K562 (cell line): ENCODE results near the gene RARA. TPM values are rescaled to one million over a fixed set of nuclear protein-coding genes. Genes with fewer than 3 reads are reported as not detected.

Experiments
- CBX5 ChIP-seq: IDR thresholded peaks from 2 replicates; pipeline ENCODE4 v1.6.1; 2014; ENCODE audit warnings: low read depth, borderline replicate concordance
- DIDO1 ChIP-seq: fragments of 450-650 bp; IDR thresholded peaks from 2 replicates; pipeline ENCODE4 v1.6.1; 2016; ENCODE audit warnings: low read depth, missing biosample characterization, missing genetic modification characterization
- FOXK2 ChIP-seq, 2 experiments: fragments of 450-650 bp; IDR thresholded peaks in 1 of 2; conservative IDR thresholded peaks in 1 of 2; 2 replicates each; pipeline ENCODE4 v1.6.1; 2016; ENCODE audit warnings: low read depth in 2 of 2, mild to moderate bottlenecking in 1 of 2
- HCFC1 ChIP-seq: IDR thresholded peaks from 2 replicates; pipeline ENCODE4 v1.6.1; 2012; ENCODE audit warnings: low read depth, low read length, improper control_type of control experiment
- RAD51 ChIP-seq: fragments of 450-650 bp; IDR thresholded peaks from 2 replicates; pipeline ENCODE4 v1.7.1; 2016; ENCODE audit warnings: low read depth, mild to moderate bottlenecking, borderline replicate concordance
- RFX1 ChIP-seq: fragments of 450-650 bp; IDR thresholded peaks from 2 replicates; pipeline ENCODE4 v1.6.1; 2016; ENCODE audit warnings: mild to moderate bottlenecking, moderate library complexity
- RHOXF2B ChIP-seq: fragments of 250-450 bp; sonication (Bioruptor Pico); conservative IDR thresholded peaks from 2 replicates; pipeline ENCODE4 v1.5.1; 2021
- SAFB2 ChIP-seq: fragments of 200-400 bp; formaldehyde crosslinking; IDR thresholded peaks from 2 replicates; pipeline ENCODE4 v1.6.1; 2018; ENCODE audit warnings: borderline replicate concordance, low read length, low read depth, moderate library complexity; ENCODE audit not compliant: severe bottlenecking
- SIN3A ChIP-seq, 2 experiments: fragments of 150-350 bp in 1 of 2; IDR thresholded peaks; 2 replicates each; pipeline ENCODE4 v1.6.1; 2011 to 2016; ENCODE audit warnings: borderline replicate concordance in 2 of 2, low read depth in 2 of 2, low read length in 2 of 2, mild to moderate bottlenecking in 2 of 2, moderate library complexity in 2 of 2; ENCODE audit not compliant: control insufficient read depth in 1 of 2
- SIRT6 ChIP-seq: IDR thresholded peaks from one replicate; pipeline ENCODE4 v1.6.1; 2012; ENCODE audit warnings: low read depth, mild to moderate bottlenecking, control low read depth, inconsistent platforms, low read length, moderate library complexity
- STAT5B ChIP-seq: fragments of 250-450 bp; sonication (Bioruptor Pico); IDR thresholded peaks from 2 replicates; pipeline ENCODE4 v1.8.0; 2021; ENCODE audit warnings: mild to moderate bottlenecking, inconsistent platforms
- U2AF1 ChIP-seq: fragments of 200-400 bp; formaldehyde crosslinking; optimal IDR thresholded peaks from 2 replicates; pipeline ENCODE3; 2017; ENCODE audit warnings: mild to moderate bottlenecking, low read depth, low read length, moderate library complexity
- ZNF197 ChIP-seq: fragments of 200-800 bp; sonication (Bioruptor generic); IDR thresholded peaks from 2 replicates; pipeline ENCODE4 v1.6.1; 2016; ENCODE audit warnings: low read depth, missing genetic modification characterization, missing compliant biosample characterization
- ZNF408 ChIP-seq: fragments of 250-450 bp; sonication (Bioruptor Pico); IDR thresholded peaks from 2 replicates; pipeline ENCODE4 v1.4.0; 2020; ENCODE audit warnings: low read depth, mild to moderate bottlenecking, moderate library complexity
- ZNF77 ChIP-seq: fragments of 250-450 bp; sonication (Bioruptor Pico); IDR thresholded peaks from 2 replicates; pipeline ENCODE4 v1.5.0; 2020
- polyA plus RNA-seq, 8 experiments: library from polyadenylated mRNA; depleted of rRNA in 4 of 8; stranded (reverse) in 5 of 8; unstranded in 3 of 8; fragments of >200 nt; fragmentation: Nextera tagmentation in 2 of 8; fragmentation: Illumina TruSeq in 1 of 8; extraction: Ambion mirVana in 2 of 8; extraction: Trizol in 1 of 8; gene quantifications; 2 replicates each; pipeline versions ENCODE4 v1.2.1 to v1.2.3, GENCODE V29; 2011 to 2014; ENCODE audit warnings: inconsistent platforms in 1 of 8, missing spikeins in 1 of 8
- total RNA-seq, 7 experiments: library from RNA; depleted of rRNA in 6 of 7; stranded (reverse); fragments of >200 nt in 6 of 7; fragmentation: Illumina TruSeq in 2 of 7; extraction: Trizol in 2 of 7; gene quantifications; 2 replicates each; pipeline versions ENCODE4 v1.2.1 to v1.2.3, GENCODE V29; 2011 to 2021; ENCODE audit warnings: low replicate concordance in 1 of 7
- TF ChIP-seq, protein P1 (sequence below): fragments of 250-450 bp; sonication (Bioruptor Pico); IDR thresholded peaks from 2 replicates; pipeline ENCODE4 v1.4.0; 2020; ENCODE audit warnings: mild to moderate bottlenecking, moderate library complexity
- TF ChIP-seq, protein P2 (sequence below): IDR thresholded peaks from 2 replicates; pipeline ENCODE4 v1.6.1; 2011; ENCODE audit not compliant: insufficient read length; ENCODE audit errors: extremely low read depth
- TF ChIP-seq, protein P3 (sequence below): fragments of 250-450 bp; sonication (Bioruptor Pico); IDR thresholded peaks from 2 replicates; pipeline ENCODE4 v1.9.0; 2021; ENCODE audit warnings: mild to moderate bottlenecking
- TF ChIP-seq, protein P4 (sequence below), 2 experiments: fragments of 150-350 bp in 1 of 2; IDR thresholded peaks; 2 replicates each; pipeline ENCODE4 v1.6.1; 2012 to 2016; ENCODE audit warnings: low read depth in 2 of 2, low read length in 2 of 2, mild to moderate bottlenecking in 1 of 2, moderate library complexity in 1 of 2

The RARA gene
- total and polyA plus RNA-seq, 9 of the 15 experiments (the other 6 are each of a cell fraction or from before 2014, with no cell fraction given), result 0.10 to 28.0 (median 7.9) TPM

DNA sequence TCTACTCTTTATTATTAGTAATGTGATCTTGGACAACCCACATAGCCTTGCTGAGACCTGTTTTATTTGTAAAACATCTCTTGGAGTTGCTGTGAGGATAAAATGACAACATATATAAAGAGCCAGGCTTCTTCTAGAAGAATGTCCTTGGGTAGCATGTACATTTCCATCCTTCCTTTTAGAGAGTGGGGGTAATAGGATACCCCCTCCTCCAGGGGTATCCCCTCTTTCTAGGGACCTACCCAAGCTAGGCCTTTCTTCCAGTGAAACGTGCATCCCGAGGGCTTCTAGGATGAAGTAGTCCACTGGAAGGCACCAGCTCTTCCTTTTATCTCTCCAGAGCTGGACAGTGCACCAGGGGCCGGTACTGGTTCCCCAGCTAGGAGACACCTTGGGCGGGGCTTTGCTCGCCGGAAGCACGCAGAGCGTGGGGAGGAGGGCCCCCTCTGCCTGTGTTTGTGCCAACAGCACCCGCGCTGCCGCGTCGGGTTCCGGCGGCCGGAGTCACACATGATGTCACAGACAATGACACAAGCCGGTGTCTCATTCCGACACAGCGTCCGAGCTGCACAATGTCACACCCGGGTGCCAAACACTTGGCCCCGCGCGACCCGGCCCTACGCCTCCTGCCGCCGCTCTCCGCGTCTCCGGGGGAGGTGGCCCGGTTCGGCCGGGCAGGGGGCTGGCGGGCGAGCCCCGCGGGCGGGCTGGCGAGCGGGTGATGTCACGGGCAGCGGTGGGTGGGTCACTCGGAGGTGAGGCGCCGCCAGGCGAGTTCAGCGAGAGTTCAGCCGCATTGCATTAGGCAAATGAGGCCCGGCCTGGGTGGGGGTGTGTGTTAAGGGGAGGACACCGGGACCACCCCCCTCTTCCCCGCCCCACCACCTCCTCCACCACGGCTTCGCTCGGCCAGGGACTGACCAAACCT, 32.2 kb downstream of the RARA start (continued):
- TF ChIP-seq, protein P1, sequence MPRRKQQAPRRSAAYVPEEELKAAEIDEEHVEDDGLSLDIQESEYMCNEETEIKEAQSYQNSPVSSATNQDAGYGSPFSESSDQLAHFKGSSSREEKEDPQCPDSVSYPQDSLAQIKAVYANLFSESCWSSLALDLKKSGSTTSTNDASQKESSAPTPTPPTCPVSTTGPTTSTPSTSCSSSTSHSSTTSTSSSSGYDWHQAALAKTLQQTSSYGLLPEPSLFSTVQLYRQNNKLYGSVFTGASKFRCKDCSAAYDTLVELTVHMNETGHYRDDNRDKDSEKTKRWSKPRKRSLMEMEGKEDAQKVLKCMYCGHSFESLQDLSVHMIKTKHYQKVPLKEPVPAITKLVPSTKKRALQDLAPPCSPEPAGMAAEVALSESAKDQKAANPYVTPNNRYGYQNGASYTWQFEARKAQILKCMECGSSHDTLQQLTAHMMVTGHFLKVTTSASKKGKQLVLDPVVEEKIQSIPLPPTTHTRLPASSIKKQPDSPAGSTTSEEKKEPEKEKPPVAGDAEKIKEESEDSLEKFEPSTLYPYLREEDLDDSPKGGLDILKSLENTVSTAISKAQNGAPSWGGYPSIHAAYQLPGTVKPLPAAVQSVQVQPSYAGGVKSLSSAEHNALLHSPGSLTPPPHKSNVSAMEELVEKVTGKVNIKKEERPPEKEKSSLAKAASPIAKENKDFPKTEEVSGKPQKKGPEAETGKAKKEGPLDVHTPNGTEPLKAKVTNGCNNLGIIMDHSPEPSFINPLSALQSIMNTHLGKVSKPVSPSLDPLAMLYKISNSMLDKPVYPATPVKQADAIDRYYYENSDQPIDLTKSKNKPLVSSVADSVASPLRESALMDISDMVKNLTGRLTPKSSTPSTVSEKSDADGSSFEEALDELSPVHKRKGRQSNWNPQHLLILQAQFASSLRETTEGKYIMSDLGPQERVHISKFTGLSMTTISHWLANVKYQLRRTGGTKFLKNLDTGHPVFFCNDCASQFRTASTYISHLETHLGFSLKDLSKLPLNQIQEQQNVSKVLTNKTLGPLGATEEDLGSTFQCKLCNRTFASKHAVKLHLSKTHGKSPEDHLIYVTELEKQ (CRISPR knock-in tag), result no peak
- TF ChIP-seq SIRT6 (no peak), RFX1 (no peak), ZNF77 (CRISPR knock-in tag) (no peak), RAD51 (no peak), HCFC1 (peak; percentile 24; the same call in 1 of the 2 replicates), FOXK2 (conservative IDR thresholded peaks at IDR 0.05 in 1 of 2, IDR thresholded peaks at IDR 0.05 in 1 of 2; ENCODE audit: low read depth in 2 of 2) (no peak), DIDO1 (tag) (no peak), CBX5 (no peak), U2AF1 (no peak), SAFB2 (no peak), ZNF408 (CRISPR knock-in tag) (no peak), RHOXF2B (no peak), SIN3A (IDR thresholded peaks at IDR 0.05; ENCODE audit: borderline replicate concordance in 2 of 2, control insufficient read depth in 1 of 2, low read depth in 2 of 2, low read length in 2 of 2) (0 out of 4 replicates have a peak, but pooled peaks of 1 of the 2 experiments have one; percentile 11), ZNF197 (CRISPR knock-in tag) (no peak), STAT5B (CRISPR knock-in tag) (no peak)
- TF ChIP-seq, protein P2, sequence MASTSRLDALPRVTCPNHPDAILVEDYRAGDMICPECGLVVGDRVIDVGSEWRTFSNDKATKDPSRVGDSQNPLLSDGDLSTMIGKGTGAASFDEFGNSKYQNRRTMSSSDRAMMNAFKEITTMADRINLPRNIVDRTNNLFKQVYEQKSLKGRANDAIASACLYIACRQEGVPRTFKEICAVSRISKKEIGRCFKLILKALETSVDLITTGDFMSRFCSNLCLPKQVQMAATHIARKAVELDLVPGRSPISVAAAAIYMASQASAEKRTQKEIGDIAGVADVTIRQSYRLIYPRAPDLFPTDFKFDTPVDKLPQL, result no peak
- TF ChIP-seq, protein P3, sequence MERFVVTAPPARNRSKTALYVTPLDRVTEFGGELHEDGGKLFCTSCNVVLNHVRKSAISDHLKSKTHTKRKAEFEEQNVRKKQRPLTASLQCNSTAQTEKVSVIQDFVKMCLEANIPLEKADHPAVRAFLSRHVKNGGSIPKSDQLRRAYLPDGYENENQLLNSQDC (CRISPR knock-in tag), result no peak
- TF ChIP-seq, protein P4, sequence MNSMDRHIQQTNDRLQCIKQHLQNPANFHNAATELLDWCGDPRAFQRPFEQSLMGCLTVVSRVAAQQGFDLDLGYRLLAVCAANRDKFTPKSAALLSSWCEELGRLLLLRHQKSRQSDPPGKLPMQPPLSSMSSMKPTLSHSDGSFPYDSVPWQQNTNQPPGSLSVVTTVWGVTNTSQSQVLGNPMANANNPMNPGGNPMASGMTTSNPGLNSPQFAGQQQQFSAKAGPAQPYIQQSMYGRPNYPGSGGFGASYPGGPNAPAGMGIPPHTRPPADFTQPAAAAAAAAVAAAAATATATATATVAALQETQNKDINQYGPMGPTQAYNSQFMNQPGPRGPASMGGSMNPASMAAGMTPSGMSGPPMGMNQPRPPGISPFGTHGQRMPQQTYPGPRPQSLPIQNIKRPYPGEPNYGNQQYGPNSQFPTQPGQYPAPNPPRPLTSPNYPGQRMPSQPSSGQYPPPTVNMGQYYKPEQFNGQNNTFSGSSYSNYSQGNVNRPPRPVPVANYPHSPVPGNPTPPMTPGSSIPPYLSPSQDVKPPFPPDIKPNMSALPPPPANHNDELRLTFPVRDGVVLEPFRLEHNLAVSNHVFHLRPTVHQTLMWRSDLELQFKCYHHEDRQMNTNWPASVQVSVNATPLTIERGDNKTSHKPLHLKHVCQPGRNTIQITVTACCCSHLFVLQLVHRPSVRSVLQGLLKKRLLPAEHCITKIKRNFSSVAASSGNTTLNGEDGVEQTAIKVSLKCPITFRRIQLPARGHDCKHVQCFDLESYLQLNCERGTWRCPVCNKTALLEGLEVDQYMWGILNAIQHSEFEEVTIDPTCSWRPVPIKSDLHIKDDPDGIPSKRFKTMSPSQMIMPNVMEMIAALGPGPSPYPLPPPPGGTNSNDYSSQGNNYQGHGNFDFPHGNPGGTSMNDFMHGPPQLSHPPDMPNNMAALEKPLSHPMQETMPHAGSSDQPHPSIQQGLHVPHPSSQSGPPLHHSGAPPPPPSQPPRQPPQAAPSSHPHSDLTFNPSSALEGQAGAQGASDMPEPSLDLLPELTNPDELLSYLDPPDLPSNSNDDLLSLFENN (IDR thresholded peaks at IDR 0.05; ENCODE audit: low read depth in 2 of 2, low read length in 2 of 2), result no peak
